Subcutaneous adipose tissue (tissue), 4 donors: ENCODE data around the gene LYRM4. TPM values are rescaled to one million over a fixed set of nuclear protein-coding genes. Genes with fewer than 3 reads are reported as not detected.

Experiments used
- total RNA-seq, 4 donors: library from RNA; depleted of rRNA; stranded (reverse); fragments of >200 nt; gene quantifications; one replicate each; pipeline ENCODE4 v1.1.0, GENCODE V29; 2016
- TF ChIP-seq, protein P1 (sequence below): fragments of 450-650 bp; IDR thresholded peaks from one replicate; pipeline ENCODE4 v1.5.1; 2016; ENCODE audit warnings: low read depth, mild to moderate bottlenecking, control low read depth, antibody characterized with exemption, moderate library complexity

LYRM4 gene
- total RNA-seq, 4 donors from 2014 or later, result 22.2 to 25.8 (median 25.1) TPM

DNA sequence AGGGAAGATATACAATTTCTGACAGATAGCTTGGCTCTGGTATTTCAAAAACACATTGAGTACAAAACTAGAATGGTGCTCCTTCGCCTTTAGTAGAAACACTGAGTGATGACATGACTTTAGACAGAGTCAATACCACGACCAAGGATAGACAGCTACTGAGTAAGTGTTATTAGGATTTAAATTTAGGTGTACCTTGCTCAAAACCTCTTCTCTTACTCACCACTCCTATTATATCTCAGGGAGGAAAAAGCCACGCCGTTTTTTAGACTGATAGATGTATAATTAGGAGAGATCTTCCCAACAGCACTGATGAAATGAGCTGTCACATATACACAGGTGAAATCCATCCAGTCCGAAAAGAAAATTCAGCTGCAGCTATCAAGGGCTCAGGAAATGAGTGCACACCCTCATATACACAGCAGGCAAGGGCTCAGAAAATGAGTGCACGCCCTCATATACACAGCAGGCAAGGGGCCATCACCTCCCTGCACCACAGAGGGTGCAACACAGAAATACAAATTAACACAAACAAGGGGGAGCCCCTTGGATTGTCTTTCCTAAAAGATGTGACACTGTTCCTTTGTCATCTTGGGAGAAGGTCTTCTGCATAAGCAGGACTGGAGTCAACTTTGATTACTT lies 53.7 kb downstream of the LYRM4 start:
- TF ChIP-seq, protein P1, sequence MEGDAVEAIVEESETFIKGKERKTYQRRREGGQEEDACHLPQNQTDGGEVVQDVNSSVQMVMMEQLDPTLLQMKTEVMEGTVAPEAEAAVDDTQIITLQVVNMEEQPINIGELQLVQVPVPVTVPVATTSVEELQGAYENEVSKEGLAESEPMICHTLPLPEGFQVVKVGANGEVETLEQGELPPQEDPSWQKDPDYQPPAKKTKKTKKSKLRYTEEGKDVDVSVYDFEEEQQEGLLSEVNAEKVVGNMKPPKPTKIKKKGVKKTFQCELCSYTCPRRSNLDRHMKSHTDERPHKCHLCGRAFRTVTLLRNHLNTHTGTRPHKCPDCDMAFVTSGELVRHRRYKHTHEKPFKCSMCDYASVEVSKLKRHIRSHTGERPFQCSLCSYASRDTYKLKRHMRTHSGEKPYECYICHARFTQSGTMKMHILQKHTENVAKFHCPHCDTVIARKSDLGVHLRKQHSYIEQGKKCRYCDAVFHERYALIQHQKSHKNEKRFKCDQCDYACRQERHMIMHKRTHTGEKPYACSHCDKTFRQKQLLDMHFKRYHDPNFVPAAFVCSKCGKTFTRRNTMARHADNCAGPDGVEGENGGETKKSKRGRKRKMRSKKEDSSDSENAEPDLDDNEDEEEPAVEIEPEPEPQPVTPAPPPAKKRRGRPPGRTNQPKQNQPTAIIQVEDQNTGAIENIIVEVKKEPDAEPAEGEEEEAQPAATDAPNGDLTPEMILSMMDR, result no peak

DNA sequence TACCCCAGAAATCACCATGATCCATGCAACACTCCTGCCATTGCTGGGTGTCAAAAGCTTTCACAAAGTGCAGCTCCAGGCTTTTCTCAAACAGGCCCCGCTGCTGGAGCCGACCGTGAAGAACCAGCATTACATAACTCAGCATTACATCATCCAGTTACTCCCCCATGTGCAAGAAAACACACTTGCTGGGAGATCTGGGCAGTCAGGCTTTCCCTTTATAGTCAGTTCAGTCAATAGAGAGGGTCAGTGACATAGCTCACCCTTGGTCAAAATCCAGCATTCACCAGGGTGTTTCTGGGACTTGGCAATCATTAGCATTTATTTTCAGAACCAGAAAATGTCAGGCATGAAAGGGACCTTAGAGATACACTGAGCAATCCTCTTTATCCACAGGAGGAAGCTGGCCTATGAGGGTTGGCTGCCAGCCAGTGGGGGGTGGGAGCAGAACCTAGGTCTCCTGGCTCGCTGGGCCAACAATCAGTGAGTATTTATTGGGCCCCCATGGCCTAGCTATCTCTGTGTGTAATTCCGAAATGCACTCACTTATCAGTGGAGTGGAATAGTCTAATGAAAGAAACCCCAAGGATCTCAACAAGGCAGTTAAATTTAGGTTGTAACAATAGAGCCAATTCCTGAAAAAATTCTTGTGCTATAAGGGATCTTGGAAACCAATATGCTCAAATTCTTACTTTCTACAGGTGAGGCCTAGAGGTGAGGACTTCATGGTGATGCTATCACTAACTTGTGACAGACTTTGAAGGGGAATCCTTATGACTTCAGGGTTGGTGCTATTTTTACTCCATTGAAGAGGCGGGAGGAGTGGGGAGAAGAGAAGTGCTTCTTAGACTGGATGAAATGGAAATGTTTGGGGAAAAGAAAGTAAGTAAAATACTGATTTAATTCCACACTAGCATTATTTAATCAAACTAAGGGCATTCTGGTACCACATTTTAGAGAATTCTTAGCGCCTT lies 54.6 kb downstream of the LYRM4 start:
- TF ChIP-seq, protein P1, result no peak

DNA sequence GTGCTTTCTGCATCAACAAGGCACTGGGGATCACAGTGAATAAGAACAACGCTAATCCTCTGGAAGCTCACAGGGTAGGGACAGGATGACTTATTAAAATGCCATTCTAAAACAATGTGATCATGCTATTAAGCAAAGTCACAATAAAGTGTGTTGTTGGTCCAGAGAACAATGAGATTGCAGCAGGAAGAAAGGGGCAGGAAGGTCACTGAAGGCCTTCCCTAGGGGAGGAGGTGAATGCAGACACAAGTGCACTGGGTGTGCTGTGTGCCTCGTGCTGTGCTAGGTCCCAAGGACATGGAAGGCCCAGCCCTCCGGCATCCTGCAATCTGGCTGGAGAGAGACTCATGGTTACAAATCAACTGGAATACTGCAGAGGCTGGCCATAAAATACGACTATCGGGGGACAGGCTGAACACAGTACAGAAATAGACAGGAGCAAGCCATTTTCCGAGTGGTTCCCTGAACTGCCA lies 55.7 kb downstream of the LYRM4 start:
- TF ChIP-seq, protein P1, result no peak

DNA sequence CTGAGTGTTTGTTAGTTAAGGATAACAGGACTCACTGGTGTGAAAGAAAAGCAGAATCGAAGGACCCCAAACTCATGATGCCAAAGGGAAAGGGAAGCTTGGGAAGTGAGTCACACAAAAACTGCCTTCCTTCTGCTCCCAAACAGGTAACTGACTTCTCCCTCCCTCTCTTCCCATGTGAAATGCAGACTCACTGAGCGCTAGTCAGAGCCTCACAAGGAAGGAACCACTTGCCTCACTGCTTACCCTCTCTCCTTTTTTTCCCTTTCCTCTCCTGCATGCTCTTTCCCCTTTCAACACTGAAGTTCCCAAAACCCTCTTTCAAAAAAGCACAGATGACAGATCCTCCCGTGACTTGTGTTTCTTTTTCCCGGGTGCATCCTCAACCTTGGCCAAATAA lies 56.4 kb downstream of the LYRM4 start:
- TF ChIP-seq, protein P1, result no peak

DNA sequence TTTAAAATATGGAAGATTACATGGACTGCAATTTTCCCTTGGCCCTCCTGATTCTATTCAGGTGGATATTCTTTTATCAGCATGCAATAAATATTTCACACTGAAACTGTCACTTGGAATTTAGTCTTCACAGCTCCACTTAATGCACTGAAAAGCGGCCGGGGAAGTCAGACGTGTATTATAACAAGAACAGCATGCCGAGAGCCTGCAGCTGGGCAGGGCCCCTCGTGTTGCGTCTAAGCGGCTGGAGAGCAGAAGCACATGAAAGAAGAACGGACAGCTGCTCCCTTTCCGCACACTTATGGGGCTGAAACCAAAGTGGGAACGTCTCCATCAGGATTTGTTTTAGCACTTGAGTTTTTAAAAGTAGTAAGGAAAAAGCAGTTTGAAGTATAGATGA lies 57.2 kb downstream of the LYRM4 start:
- TF ChIP-seq, protein P1, result no peak

DNA sequence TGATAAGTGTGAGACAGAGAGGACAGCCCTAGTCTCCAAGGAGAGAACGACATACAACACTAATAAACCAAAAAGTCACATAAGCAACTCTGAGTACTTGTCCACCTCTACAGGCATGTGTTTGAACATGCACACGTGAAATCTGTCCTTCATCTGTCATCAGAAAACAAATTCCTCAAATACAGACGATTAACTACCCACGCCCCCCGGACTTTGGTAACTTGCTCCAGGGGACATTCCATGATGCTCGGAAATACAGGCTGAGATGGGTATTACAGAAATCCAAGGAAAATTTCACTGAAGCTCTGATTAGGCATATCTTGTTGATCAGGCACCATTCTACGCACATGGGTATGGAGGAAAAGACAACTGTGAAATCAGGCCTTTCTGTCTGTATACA lies 57.8 kb downstream of the LYRM4 start:
- TF ChIP-seq, protein P1, result no peak

DNA sequence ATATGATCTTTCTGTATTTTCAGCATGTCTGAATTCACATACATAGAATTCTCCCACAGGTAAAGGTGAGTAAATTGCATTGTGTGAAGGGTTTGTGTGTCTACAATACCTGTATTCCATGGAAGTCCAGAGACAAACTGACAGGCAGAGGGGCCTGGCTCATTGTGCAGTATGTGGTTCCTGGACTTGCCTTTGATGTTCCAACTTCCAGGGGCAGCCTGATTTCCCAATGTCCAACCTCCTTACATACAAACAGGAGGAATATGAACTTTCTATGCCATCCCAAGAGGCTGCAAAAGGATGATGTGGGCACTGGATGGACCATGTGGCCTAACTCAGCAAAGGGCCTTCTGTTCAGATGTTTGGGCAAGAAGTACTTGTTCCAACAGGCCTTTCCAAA lies 58.5 kb downstream of the LYRM4 start:
- TF ChIP-seq, protein P1, result no peak
